Activated CD4-positive, alpha-beta T cell treated with anti-CD3 and anti-CD28 coated beads, Interleukin-2, amount 50 U/mL, for 48 hours (primary cell): Measurements from ENCODE around the gene POP4.
A peak's percentile ranks its signal among the peaks of the same experiment; 100 is the strongest.
"Not testable (repeated sequence)": the region's sequence is repeated elsewhere in the genome, so short reads cannot be mapped to it uniquely, and the experiment has no call there.

ENCODE experiments used
- DNase-seq, 2 experiments: peaks; one replicate each; pipeline ENCODE4 v3.0.0-alpha.2; 2020

Gene POP4

GRCh38 chr19:29614046-29614445 is 8.0 kb downstream of the POP4 start:
- no peak for DNase-seq

- DNase-seq: no peak
Observed at GRCh38 chr19:29614780-29615179, 8.7 kb downstream of the POP4 start.

- DNase-seq: no peak
Observed at GRCh38 chr19:29615891-29616425, 9.9 kb downstream of the POP4 start.

GRCh38 chr19:29616541-29616940 is 10.5 kb downstream of the POP4 start:
- no peak for DNase-seq

- DNase-seq: no peak
Observed at GRCh38 chr19:29617366-29618266, 11.5 kb downstream of the POP4 start.

GRCh38 chr19:29618434-29618833 is 12.4 kb downstream of the POP4 start:
- no peak for DNase-seq

GRCh38 chr19:29618871-29619270 is 12.8 kb downstream of the POP4 start:
- DNase-seq: no peak

- DNase-seq: peak; percentile 66 to 71
Observed at GRCh38 chr19:29620931-29621351, 14.9 kb downstream of the POP4 start.

GRCh38 chr19:29622166-29623070 is 16.3 kb downstream of the POP4 start:
- DNase-seq: peak; percentile 27 to 45

- peak; percentile 75 to 80 for DNase-seq
Observed at GRCh38 chr19:29623726-29624488, 17.8 kb downstream of the POP4 start.

GRCh38 chr19:29624489-29625185 is 18.6 kb downstream of the POP4 start:
- DNase-seq: no peak

- no peak for DNase-seq
Observed at GRCh38 chr19:29625186-29625651, 19.1 kb downstream of the POP4 start.

GRCh38 chr19:29626386-29626785 is 20.3 kb downstream of the POP4 start:
- no peak for DNase-seq

- not testable (repeated sequence) for DNase-seq
Observed at GRCh38 chr19:29626832-29627231, 20.7 kb downstream of the POP4 start.

GRCh38 chr19:29628661-29629385 is 22.7 kb downstream of the POP4 start:
- no peak for DNase-seq

GRCh38 chr19:29629836-29630534 is 23.9 kb downstream of the POP4 start:
- no peak for DNase-seq

- DNase-seq: no peak
Observed at GRCh38 chr19:29630655-29631054, 24.6 kb downstream of the POP4 start.

GRCh38 chr19:29631450-29631849 is 25.4 kb downstream of the POP4 start:
- DNase-seq: no peak

- no peak for DNase-seq
Observed at GRCh38 chr19:29634002-29634401, 27.9 kb downstream of the POP4 start.

GRCh38 chr19:29634423-29635130 is 28.5 kb downstream of the POP4 start:
- no peak for DNase-seq
